ENCODE measurements around the gene OTOP3.
"Not testable (repeated sequence)": the region's sequence is repeated elsewhere in the genome, so short reads cannot be mapped to it uniquely, and the experiment has no call there.

Gene OTOP3

DNA sequence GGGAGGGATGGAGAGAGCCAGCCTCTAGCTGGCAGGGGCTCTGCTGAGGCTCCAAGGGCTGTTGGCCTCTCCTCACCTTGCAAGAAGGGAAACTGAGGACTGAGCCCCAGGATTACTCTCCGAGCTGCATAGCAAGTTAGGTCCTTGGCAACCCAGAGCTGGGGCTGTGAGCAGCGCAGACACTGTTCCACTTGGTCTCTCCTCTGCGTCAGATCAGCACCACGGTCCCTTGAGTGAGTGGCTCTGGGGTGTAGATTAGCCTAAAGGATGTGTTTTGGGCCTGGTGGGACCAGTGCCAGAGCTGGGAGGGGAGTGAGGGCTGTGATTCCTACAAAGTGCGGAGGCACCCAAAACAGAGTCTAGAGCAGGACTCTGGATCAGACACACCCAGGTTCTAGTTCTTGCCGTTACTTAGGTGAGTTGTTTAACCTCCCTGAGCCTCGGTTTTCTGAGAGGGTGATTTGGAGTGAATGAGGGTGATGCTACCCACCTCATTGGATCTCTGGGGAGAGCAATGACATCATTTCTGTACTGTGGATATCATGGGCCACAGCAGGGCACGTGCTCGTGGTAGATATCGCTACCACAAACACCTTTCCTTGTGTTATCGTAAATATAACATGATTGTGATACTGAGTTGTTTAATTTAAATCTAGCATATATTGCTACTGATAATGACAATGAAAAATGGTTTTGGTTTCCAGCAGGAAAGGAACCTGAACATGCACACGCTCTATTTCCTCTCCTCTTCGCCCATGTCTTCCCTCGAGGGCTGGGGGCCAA lies 34.2 kb upstream of the OTOP3 start:
- Histone ChIP-seq H3K27me3 (ENCODE audit: insufficient read depth, low read length) (peaks cover 8% of the 10 kb centered on the region), H3K36me3 (ENCODE audit: insufficient read depth, low read length) (no peaks in the 10 kb centered on the region), H3K9ac (ENCODE audit: low read depth, low read length) (no peak overlapping the region), H3K4me1 (ENCODE audit: insufficient read depth, low read length) (no peaks in the 10 kb centered on the region), H3K9me3 (ENCODE audit: insufficient read depth, low read depth, low read length) (no peaks in the 10 kb centered on the region), H3K27ac (ENCODE audit: low read depth, low read length) (no peak overlapping the region), H3K4me3 (ENCODE audit: low read length) (no peak overlapping the region)
- 92% methylated on average over 10 of the region's 14 CpGs for WGBS

GRCh38 chr17:74903034-74903433 lies 32.7 kb upstream of the OTOP3 start:
- H3K4me3 ChIP-seq (ENCODE audit: low read length), result no peak overlapping the region
- H3K9ac ChIP-seq (ENCODE audit: low read depth, low read length), result no peak overlapping the region
- no peak overlapping the region for H3K27ac ChIP-seq (ENCODE audit: low read depth, low read length)
- no peaks in the 10 kb centered on the region for H3K9me3 ChIP-seq (ENCODE audit: insufficient read depth, low read depth, low read length)
- H3K27me3 ChIP-seq (ENCODE audit: insufficient read depth, low read length), result no peaks in the 10 kb centered on the region; the same call in 1 of the 2 replicates
- 89% methylated on average over 7 of the region's 9 CpGs for WGBS
- H3K36me3 ChIP-seq (ENCODE audit: insufficient read depth, low read length), result no peaks in the 10 kb centered on the region
- H3K4me1 ChIP-seq (ENCODE audit: insufficient read depth, low read length), result no peaks in the 10 kb centered on the region

- Histone ChIP-seq H3K4me3 (ENCODE audit: low read length) (no peak overlapping the region), H3K27me3 (ENCODE audit: insufficient read depth, low read length) (no peaks in the 10 kb centered on the region; the same call in 1 of the 2 replicates), H3K4me1 (ENCODE audit: insufficient read depth, low read length) (no peaks in the 10 kb centered on the region), H3K9me3 (ENCODE audit: insufficient read depth, low read depth, low read length) (no peaks in the 10 kb centered on the region), H3K36me3 (ENCODE audit: insufficient read depth, low read length) (no peaks in the 10 kb centered on the region), H3K27ac (ENCODE audit: low read depth, low read length) (no peak overlapping the region), H3K9ac (ENCODE audit: low read depth, low read length) (no peak overlapping the region)
- 94% methylated on average over 4 of the region's 6 CpGs for WGBS
Measured at GRCh38 chr17:74903671-74904070, 32.0 kb upstream of the OTOP3 start.

- no peaks in the 10 kb centered on the region; the same call in 1 of the 2 replicates for H3K27me3 ChIP-seq (ENCODE audit: insufficient read depth, low read length)
- peaks cover 5% of the 10 kb centered on the region; the same call in 1 of the 2 replicates for H3K4me1 ChIP-seq (ENCODE audit: insufficient read depth, low read length)
- no peak overlapping the region for H3K9ac ChIP-seq (ENCODE audit: low read depth, low read length)
- H3K9me3 ChIP-seq (ENCODE audit: insufficient read depth, low read depth, low read length), result no peaks in the 10 kb centered on the region
- H3K27ac ChIP-seq (ENCODE audit: low read depth, low read length), result no peak overlapping the region
- H3K4me3 ChIP-seq (ENCODE audit: low read length), result no peak overlapping the region
- no peaks in the 10 kb centered on the region for H3K36me3 ChIP-seq (ENCODE audit: insufficient read depth, low read length)
- 88% methylated on average over 7 of the region's 7 CpGs for WGBS
Measured at GRCh38 chr17:74904687-74905409, 30.9 kb upstream of the OTOP3 start.

DNA sequence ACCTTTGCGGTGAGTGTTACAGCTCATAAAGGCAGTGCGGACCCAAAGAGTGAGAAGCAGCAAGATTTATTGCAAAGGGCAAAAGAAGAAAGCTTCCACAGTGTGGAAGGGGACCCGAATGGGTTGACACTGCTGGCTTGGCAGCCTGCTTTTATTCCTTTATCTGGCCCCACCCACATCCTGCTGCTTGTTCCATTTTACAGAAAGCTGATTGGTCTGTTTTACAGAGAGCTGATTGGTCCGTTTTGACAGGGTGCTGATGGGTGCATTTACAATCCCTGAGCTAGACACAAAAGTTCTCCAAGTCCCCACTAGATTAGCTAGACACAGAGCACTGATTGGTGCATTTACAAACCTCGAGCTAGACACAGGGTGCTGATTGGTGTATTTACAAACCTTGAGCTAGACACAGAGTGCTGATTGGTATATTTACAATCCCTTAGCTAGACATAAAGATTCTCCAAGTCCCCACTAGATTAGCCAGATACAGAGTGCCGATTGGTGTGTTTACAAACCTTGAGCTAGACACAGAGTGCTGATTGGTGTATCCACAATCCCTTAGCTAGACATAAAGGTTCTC lies 29.4 kb upstream of the OTOP3 start:
- peaks cover 11% of the 10 kb centered on the region; the same call in 1 of the 2 replicates for H3K4me1 ChIP-seq (ENCODE audit: insufficient read depth, low read length)
- not testable (repeated sequence) for H3K27ac ChIP-seq (ENCODE audit: low read depth, low read length); H3K9me3 ChIP-seq (ENCODE audit: insufficient read depth, low read depth, low read length); H3K9ac ChIP-seq (ENCODE audit: low read depth, low read length); H3K27me3 ChIP-seq (ENCODE audit: insufficient read depth, low read length); H3K4me3 ChIP-seq (ENCODE audit: low read length); H3K36me3 ChIP-seq (ENCODE audit: insufficient read depth, low read length)
- 87% methylated on average over 5 of the region's 6 CpGs for WGBS

- Histone ChIP-seq H3K4me3 (ENCODE audit: low read length) (no peak overlapping the region), H3K4me1 (ENCODE audit: insufficient read depth, low read length) (peaks cover 11% of the 10 kb centered on the region; the same call in 1 of the 2 replicates), H3K36me3 (ENCODE audit: insufficient read depth, low read length) (no peaks in the 10 kb centered on the region), H3K27ac (ENCODE audit: low read depth, low read length) (no peak overlapping the region), H3K9ac (ENCODE audit: low read depth, low read length) (no peak overlapping the region), H3K27me3 (ENCODE audit: insufficient read depth, low read length) (no peaks in the 10 kb centered on the region), H3K9me3 (ENCODE audit: insufficient read depth, low read depth, low read length) (no peaks in the 10 kb centered on the region)
- WGBS, result 96% methylated on average over 34 of the region's 34 CpGs
Measured at GRCh38 chr17:74907012-74907411, 28.7 kb upstream of the OTOP3 start.

DNA sequence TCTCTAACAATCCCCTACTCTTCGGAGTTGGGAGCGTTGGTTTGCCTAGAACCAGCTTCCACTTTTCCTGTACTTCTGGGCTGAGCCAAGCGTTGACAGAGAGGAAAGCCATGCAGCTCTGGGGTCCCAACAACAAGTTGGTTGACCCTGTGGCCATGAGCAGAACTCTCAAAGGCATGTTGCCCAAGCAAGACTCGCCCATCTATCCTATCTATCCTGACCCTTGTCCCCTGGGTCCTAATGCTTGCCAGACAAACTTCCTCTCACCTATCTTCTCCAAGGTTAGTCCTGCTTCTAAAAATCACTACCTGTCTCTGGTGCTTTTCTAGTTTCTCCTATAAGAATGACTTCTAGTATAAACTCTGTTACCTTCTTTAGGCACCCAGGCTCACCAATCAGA lies 26.6 kb upstream of the OTOP3 start:
- H3K4me3 ChIP-seq (ENCODE audit: low read length); H3K27ac ChIP-seq (ENCODE audit: low read depth, low read length); H3K9ac ChIP-seq (ENCODE audit: low read depth, low read length); H3K27me3 ChIP-seq (ENCODE audit: insufficient read depth, low read length); H3K9me3 ChIP-seq (ENCODE audit: insufficient read depth, low read depth, low read length); H3K36me3 ChIP-seq (ENCODE audit: insufficient read depth, low read length): not testable (repeated sequence)
- peaks cover 11% of the 10 kb centered on the region; the same call in 1 of the 2 replicates for H3K4me1 ChIP-seq (ENCODE audit: insufficient read depth, low read length)
- WGBS, result 60% methylated on average over 4 of the region's 4 CpGs

GRCh38 chr17:74911423-74911822 lies 24.3 kb upstream of the OTOP3 start:
- 89% methylated on average over 8 of the region's 8 CpGs for WGBS
- not testable (repeated sequence) for H3K9me3 ChIP-seq (ENCODE audit: insufficient read depth, low read depth, low read length); H3K4me3 ChIP-seq (ENCODE audit: low read length); H3K9ac ChIP-seq (ENCODE audit: low read depth, low read length); H3K27me3 ChIP-seq (ENCODE audit: insufficient read depth, low read length); H3K36me3 ChIP-seq (ENCODE audit: insufficient read depth, low read length); H3K27ac ChIP-seq (ENCODE audit: low read depth, low read length)
- peaks cover 11% of the 10 kb centered on the region; the same call in 1 of the 2 replicates for H3K4me1 ChIP-seq (ENCODE audit: insufficient read depth, low read length)

DNA sequence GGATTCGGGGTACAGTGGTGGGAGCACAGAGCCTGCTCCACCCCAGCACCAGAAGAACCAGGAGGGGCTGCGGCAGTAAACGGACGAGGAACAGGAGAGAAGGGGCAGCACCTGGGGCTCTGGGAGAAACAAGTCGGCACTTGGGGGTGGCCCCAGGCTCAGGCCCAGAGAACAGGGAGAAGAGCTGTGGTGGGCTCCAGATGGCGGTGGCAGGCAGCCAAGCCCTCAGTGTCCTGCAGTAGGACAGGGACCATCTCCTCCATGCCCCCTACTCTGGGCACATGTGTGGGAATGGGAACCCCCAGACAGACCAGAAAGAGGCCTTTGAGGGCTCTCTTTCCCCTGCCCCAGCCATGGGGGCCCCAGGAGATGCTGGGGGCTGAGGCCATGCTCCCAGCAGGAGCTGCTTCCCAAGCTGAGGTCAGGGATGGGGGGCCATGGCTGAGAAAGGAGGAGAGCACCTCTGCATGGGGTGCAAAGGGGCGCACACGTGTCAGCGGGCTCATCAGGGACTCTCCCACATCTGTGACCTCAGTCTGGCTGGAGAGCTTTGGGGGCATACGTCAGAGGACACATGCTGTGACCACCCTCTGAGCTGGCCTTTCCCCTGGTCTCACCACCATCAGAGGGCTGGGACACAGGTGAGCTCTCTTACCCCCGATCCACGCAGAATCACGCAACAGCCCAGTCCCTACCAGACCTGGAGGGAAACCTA lies 19.4 kb upstream of the OTOP3 start:
- Histone ChIP-seq H3K36me3 (ENCODE audit: insufficient read depth, low read length) (no peaks in the 10 kb centered on the region), H3K4me3 (ENCODE audit: low read length) (no peak overlapping the region), H3K27ac (ENCODE audit: low read depth, low read length) (no peak overlapping the region), H3K4me1 (ENCODE audit: insufficient read depth, low read length) (no peaks in the 10 kb centered on the region), H3K9me3 (ENCODE audit: insufficient read depth, low read depth, low read length) (no peaks in the 10 kb centered on the region), H3K9ac (ENCODE audit: low read depth, low read length) (no peak overlapping the region), H3K27me3 (ENCODE audit: insufficient read depth, low read length) (peaks cover 10% of the 10 kb centered on the region; the same call in 1 of the 2 replicates)
- 90% methylated on average over 13 of the region's 13 CpGs for WGBS

DNA sequence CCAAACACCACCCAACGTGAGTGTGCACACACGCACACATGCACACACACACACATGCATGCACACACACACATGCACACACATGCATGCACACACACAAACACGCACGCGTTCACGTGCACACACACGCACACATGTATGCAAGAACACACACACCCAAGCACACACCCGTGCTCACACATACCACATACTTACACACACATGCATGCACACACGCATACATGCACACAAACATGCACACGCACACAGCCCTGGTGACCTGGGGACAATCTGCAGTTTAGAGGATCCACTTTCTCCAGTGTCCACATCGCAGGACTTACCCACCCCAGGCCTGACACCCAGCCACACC lies 18.9 kb upstream of the OTOP3 start:
- Histone ChIP-seq H3K27me3 (ENCODE audit: insufficient read depth, low read length) (peaks cover 15% of the 10 kb centered on the region; the same call in 1 of the 2 replicates), H3K9ac (ENCODE audit: low read depth, low read length) (no peak overlapping the region)
- 94% methylated on average over 11 of the region's 11 CpGs for WGBS

DNA sequence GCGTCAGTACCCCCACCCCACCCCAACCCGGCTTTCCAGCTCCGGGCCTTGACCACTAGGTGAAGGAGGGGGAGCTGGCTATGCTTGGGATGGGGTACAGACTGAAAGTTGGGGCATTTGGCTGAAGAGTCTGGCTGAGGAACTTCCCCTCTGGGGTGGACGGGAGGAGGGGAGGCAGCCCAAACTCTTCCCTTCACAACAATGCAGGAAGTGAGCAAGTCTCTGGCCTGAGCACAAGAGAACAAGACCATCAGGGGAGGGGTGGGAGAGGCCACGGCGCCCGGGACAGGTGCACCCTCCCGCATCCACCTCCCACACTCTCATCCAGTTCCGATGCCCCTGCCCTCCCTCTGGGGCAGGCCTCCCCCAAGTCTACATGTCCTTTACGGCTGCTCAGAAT lies 18.3 kb upstream of the OTOP3 start:
- WGBS, result 84% methylated on average over 7 of the region's 10 CpGs
- Histone ChIP-seq H3K27ac (ENCODE audit: low read depth, low read length) (no peak overlapping the region), H3K36me3 (ENCODE audit: insufficient read depth, low read length) (no peaks in the 10 kb centered on the region), H3K4me3 (ENCODE audit: low read length) (no peak overlapping the region), H3K9me3 (ENCODE audit: insufficient read depth, low read depth, low read length) (no peaks in the 10 kb centered on the region), H3K4me1 (ENCODE audit: insufficient read depth, low read length) (no peaks in the 10 kb centered on the region), H3K27me3 (ENCODE audit: insufficient read depth, low read length) (peaks cover 20% of the 10 kb centered on the region), H3K9ac (ENCODE audit: low read depth, low read length) (no peak overlapping the region)

More for the DNA sequence above, 18.9 kb upstream of the OTOP3 start:
- Histone ChIP-seq H3K36me3 (ENCODE audit: insufficient read depth, low read length) (no peaks in the 10 kb centered on the region), H3K4me3 (ENCODE audit: low read length) (no peak overlapping the region), H3K4me1 (ENCODE audit: insufficient read depth, low read length) (no peaks in the 10 kb centered on the region), H3K9me3 (ENCODE audit: insufficient read depth, low read depth, low read length) (no peaks in the 10 kb centered on the region), H3K27ac (ENCODE audit: low read depth, low read length) (no peak overlapping the region)

Data from HUES64 (cell line).